A673 (cell line): ENCODE data around the gene VWDE. TPM values are rescaled to one million over a fixed set of nuclear protein-coding genes. Genes with fewer than 3 reads are reported as not detected.

Source experiments
- BruUV-seq: library from RNA; stranded (reverse); fragments of 400-500 nt; replicated peaks from 2 replicates; lab custom pipeline; 2021; lab: Mats Ljungman, UMichigan
- CTCF ChIA-PET: fragments of 300-600 bp; sonication (Branson Sonifier 250); formaldehyde crosslinking; loops from one replicate; lab custom pipeline; 2022; ENCODE audit warnings: antibody characterized with exemption; lab: Charles Lee
- POLR2A ChIA-PET: fragments of 300-600 bp; sonication (Branson Sonifier 250); formaldehyde crosslinking; loops from one replicate; lab custom pipeline; 2022; ENCODE audit warnings: antibody characterized with exemption; ENCODE audit not compliant: low non-redundant PET; lab: Charles Lee
- DNase-seq: peaks from one replicate; pipeline ENCODE4 v3.0.0-alpha.2; 2015; ENCODE audit warnings: low spot score
- H3K27ac ChIP-seq: fragments of 200-600 bp; sonication (generic); 2 replicates; pipeline ENCODE4 v1.5.1; 2016; ENCODE audit warnings: mixed run types, low read depth, mild to moderate bottlenecking, mixed read lengths, antibody characterized with exemption, low read length; ENCODE audit not compliant: poor library complexity, severe bottlenecking
- H3K27me3 ChIP-seq: fragments of 200-600 bp; sonication (generic); replicated peaks from 2 replicates; pipeline ENCODE4 v1.6.1; 2017; ENCODE audit warnings: mixed run types, low read depth, mild to moderate bottlenecking, mixed read lengths, antibody characterized with exemption, low read length; ENCODE audit not compliant: insufficient read depth, poor library complexity
- H3K36me3 ChIP-seq: fragments of 200-600 bp; sonication (generic); 2 replicates; pipeline ENCODE4 v1.6.1; 2016; ENCODE audit warnings: mixed run types, mild to moderate bottlenecking, mixed read lengths, antibody characterized with exemption, low read length; ENCODE audit not compliant: insufficient read depth, poor library complexity, severe bottlenecking
- H3K4me1 ChIP-seq: fragments of 200-600 bp; sonication (generic); 2 replicates; pipeline ENCODE4 v1.6.1; 2017; ENCODE audit warnings: mixed run types, mild to moderate bottlenecking, mixed read lengths, antibody characterized with exemption, low read length; ENCODE audit not compliant: insufficient read depth, poor library complexity, severe bottlenecking
- H3K4me3 ChIP-seq: fragments of 200-600 bp; sonication (generic); 2 replicates; pipeline ENCODE4 v1.5.1; 2016; ENCODE audit warnings: low read depth, mixed run types, mild to moderate bottlenecking, mixed read lengths, low read length; ENCODE audit not compliant: poor library complexity, severe bottlenecking
- H3K9me3 ChIP-seq: fragments of 200-600 bp; sonication (generic); 2 replicates; pipeline ENCODE4 v1.6.1; 2016; ENCODE audit warnings: mixed run types, low read depth, mild to moderate bottlenecking, mixed read lengths, antibody characterized with exemption, low read length; ENCODE audit not compliant: poor library complexity, severe bottlenecking
- CTCF ChIP-seq: fragments of 300-800, 200-600 bp; sonication (generic); conservative IDR thresholded peaks from 2 replicates; pipeline ENCODE4 v1.5.1; 2017; ENCODE audit warnings: low read depth, mild to moderate bottlenecking, antibody characterized with exemption, low read length, moderate library complexity, mixed read lengths
- EZH2 ChIP-seq: fragments of 200-600 bp; sonication (generic); IDR thresholded peaks from 2 replicates; pipeline ENCODE4 v1.6.1; 2017; ENCODE audit warnings: borderline replicate concordance, low read depth, mild to moderate bottlenecking, mixed read lengths, antibody characterized with exemption, low read length; ENCODE audit not compliant: poor library complexity, severe bottlenecking
- intact Hi-C: fragments of 100-400 bp; cut with micrococcal nuclease; formaldehyde crosslinking; loops from one replicate; pipeline ENCODE4 v1.10.0; 2022; ENCODE audit not compliant: unreplicated experiment
- total RNA-seq: library from RNA; stranded (reverse); gene quantifications from 2 replicates; pipeline ENCODE4 v1.2.3, GENCODE V29; 2021

VWDE gene
- total RNA-seq, 1 experiment from 2014 or later = 0.32 TPM

GRCh38 chr7:12389089-12389700 is 14.5 kb downstream of the VWDE start:
- Histone ChIP-seq H3K27ac (no peak overlapping the region), H3K27me3 (no peaks in the 10 kb centered on the region), H3K4me1 (no peaks in the 10 kb centered on the region), H3K4me3 (no peak overlapping the region), H3K9me3 (no peaks in the 10 kb centered on the region), H3K36me3 (no peaks in the 10 kb centered on the region)
- intact Hi-C loops = loop anchor here (2.0 kb wide), 1 partner anchor 108 kb away; no protein-coding TSS in a partner anchor
- CTCF ChIA-PET = interaction anchor here (0.9 kb wide), 1 partner anchor 30 kb away, joined by 3 read pairs; no protein-coding TSS in a partner anchor
- no TSS peak for BruUV-seq
- peak; percentile 74 for DNase-seq
- TF ChIP-seq EZH2 (no peak), CTCF (peak; percentile 82)
- POLR2A ChIA-PET = no interaction called here

- intact Hi-C loops = no loop called here
- TF ChIP-seq CTCF (no peak), EZH2 (no peak)
Observed at GRCh38 chr7:12386313-12386740, 17.3 kb downstream of the VWDE start.

DNA sequence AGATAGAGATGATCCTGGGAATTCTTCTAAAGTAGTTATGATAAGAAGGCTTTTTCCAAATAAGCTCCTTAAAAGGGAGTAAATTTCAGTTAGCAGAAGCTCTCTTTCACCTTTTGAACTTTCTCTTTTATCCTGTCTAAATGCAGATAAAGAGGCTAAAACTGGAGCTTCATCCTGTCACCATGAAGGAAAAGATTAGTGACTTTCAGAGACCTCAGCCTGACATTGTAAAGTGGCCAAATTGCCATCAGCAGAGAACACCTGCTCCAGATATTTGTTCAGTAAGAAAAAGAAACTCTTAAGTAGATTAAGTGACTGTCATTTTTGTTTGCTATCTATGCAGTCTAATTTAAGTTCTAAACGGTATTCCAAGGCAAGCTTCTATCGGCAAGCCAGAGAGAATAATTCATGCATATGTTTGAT is 18.3 kb downstream of the VWDE start:
- no TSS peak for BruUV-seq
- Histone ChIP-seq H3K9me3 (no peaks in the 10 kb centered on the region), H3K27ac (no peak overlapping the region), H3K36me3 (no peaks in the 10 kb centered on the region), H3K4me1 (no peaks in the 10 kb centered on the region), H3K4me3 (no peak overlapping the region), H3K27me3 (no peaks in the 10 kb centered on the region)
- POLR2A ChIA-PET = no interaction called here
- no peak for TF ChIP-seq EZH2
- TF ChIP-seq CTCF = no peak
- DNase-seq = no peak
- intact Hi-C loops = no loop called here
- CTCF ChIA-PET = no interaction called here

More at GRCh38 chr7:12386313-12386740, 17.3 kb downstream of the VWDE start:
- no peaks in the 10 kb centered on the region for H3K4me1 ChIP-seq
- H3K4me3 ChIP-seq = no peak overlapping the region
- ChIA-PET POLR2A (no interaction called here), CTCF (no interaction called here)
- H3K36me3 ChIP-seq = no peaks in the 10 kb centered on the region
- no peak for DNase-seq
- no peaks in the 10 kb centered on the region for H3K27me3 ChIP-seq
- H3K27ac ChIP-seq = no peak overlapping the region
- BruUV-seq = no TSS peak
- H3K9me3 ChIP-seq = no peaks in the 10 kb centered on the region
